Renal cortex interstitium (tissue), 11 donors: ENCODE data around the gene HRG. TPM values are rescaled to one million over a fixed set of nuclear protein-coding genes. Genes with fewer than 3 reads are reported as not detected.
"Not testable (repeated sequence)": the region's sequence is repeated elsewhere in the genome, so short reads cannot be mapped to it uniquely, and the experiment has no call there.

Experiments used
- DNase-seq, 11 donors: peaks; one replicate each; pipeline ENCODE4 v3.0.0-alpha.2; 2013; ENCODE audit warnings: low read depth in 9 of 11, low spot score in 4 of 11; ENCODE audit errors: extremely low read depth in 1 of 11
- polyA plus RNA-seq, 3 donors: library from polyadenylated mRNA; unstranded; fragments of 120-200 nt; gene quantifications; one replicate each; pipeline ENCODE4 v1.2.1, GENCODE V29; 2013; ENCODE audit not compliant: insufficient read length in 3 of 3

HRG gene
- polyA plus RNA-seq, 3 donors, result 1.8 to 2.9 (median 2.2) TPM

- no peak for DNase-seq
Observed at GRCh38 chr3:186705882-186706780, 40.3 kb downstream of the HRG start.

GRCh38 chr3:186708983-186709679 is 43.3 kb downstream of the HRG start:
- no peak for DNase-seq

- DNase-seq, result not testable (repeated sequence)
Observed at GRCh38 chr3:186710694-186711093, 44.9 kb downstream of the HRG start.

DNA sequence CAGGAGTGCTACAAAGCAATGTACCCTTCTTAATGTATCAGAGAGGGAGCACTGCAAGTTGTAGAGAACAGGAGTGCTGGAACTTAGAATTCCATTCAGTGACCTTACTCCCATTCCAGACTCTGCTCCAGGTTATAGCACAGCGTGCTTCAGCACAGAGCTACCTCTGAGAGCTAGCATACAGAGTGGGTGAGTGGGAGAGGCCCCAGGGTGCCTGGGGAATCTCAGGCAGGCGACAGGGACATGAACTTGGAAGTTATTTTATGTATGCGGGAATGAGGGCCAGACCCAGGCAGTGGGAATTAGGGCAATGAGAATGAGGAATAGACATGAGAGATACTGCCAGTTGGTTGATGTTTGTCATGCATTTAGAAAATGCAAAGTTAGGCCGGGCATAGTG is 47.7 kb downstream of the HRG start:
- no peak for DNase-seq

- no peak for DNase-seq
Observed at GRCh38 chr3:186717039-186717457, 51.2 kb downstream of the HRG start, which contains the start of gene KNG1. KNG1 (plus strand) TSS chr3:186717359; CDS start chr3:186717543, 184 bp downstream.

- DNase-seq, result no peak
Observed at GRCh38 chr3:186719945-186720739, 54.3 kb downstream of the HRG start.

GRCh38 chr3:186722457-186722856 is 56.6 kb downstream of the HRG start:
- no peak for DNase-seq

DNA sequence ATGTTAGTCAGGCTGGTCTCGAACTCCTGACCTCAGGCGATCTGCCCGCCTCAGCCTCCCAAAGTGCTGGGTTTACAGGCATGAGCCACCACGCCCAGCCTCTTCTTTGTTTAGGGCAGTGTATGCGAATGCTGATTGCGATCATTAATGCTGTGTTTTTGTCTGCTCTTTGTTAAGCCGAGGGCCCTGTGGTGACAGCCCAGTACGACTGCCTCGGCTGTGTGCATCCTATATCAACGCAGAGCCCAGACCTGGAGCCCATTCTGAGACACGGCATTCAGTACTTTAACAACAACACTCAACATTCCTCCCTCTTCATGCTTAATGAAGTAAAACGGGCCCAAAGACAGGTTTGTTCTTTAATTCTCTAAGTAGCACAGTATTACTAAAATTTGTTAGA is 59.1 kb downstream of the HRG start:
- no peak for DNase-seq

Other genes starting within 250 kb of the HRG start
- gene CRYGS, start 121.6 kb upstream of the HRG start, polyA plus RNA-seq, result 10 to 100 TPM in 1 of 3 donors, 1 to 10 TPM in 2; 4.9 to 11.2 (median 5.2) TPM
- gene TBCCD1, start 98.7 kb upstream of the HRG start, polyA plus RNA-seq, result 10 to 100 TPM; 18.9 to 23.5 (median 21.1) TPM
- gene DNAJB11, start 95.3 kb upstream of the HRG start, polyA plus RNA-seq, result 10 to 100 TPM; 70.0 to 73.5 (median 70.2) TPM
- 1 to 10 TPM in 1 of 3 donors, under 1 TPM in 2; 0.33 to 2.2 (median 0.50) TPM for gene AHSG, start 53.0 kb upstream of the HRG start, polyA plus RNA-seq
- under 1 TPM; 0.09 to 0.92 (median 0.31) TPM for gene FETUB, start 25.6 kb upstream of the HRG start, polyA plus RNA-seq
- 100 to 1,000 TPM in 2 of 3 donors, 10 to 100 TPM in 1; 74.3 to 179 (median 125) TPM for gene KNG1, start 51.3 kb downstream of the HRG start, polyA plus RNA-seq
- 100 to 1,000 TPM; 781 to 936 (median 815) TPM for gene EIF4A2, start 117.6 kb downstream of the HRG start, polyA plus RNA-seq
- 10 to 100 TPM; 45.6 to 65.0 (median 46.3) TPM for gene RFC4, start 140.5 kb downstream of the HRG start, polyA plus RNA-seq
- under 1 TPM in 2 of 3 donors, not detected in 1; 0.01 to 0.08 TPM for gene ADIPOQ, start 176.7 kb downstream of the HRG start, polyA plus RNA-seq